Inflammatory macrophage treated with lipopolysaccharide for 1 hour (primary cell): Measurements from ENCODE around the gene GPATCH11.

Experiments used
- DNase-seq, 2 donors: peaks; one replicate each; pipeline ENCODE4 v3.0.0-alpha.2; 2020 to 2022

GPATCH11 gene

GRCh38 chr2:37109523-37109922 lies 25.2 kb downstream of the GPATCH11 start:
- no peak for DNase-seq

GRCh38 chr2:37110306-37111212 lies 26.2 kb downstream of the GPATCH11 start:
- DNase-seq = no peak

GRCh38 chr2:37111958-37112357 lies 27.6 kb downstream of the GPATCH11 start:
- no peak for DNase-seq

- no peak for DNase-seq
Observed at GRCh38 chr2:37117566-37117965, 33.2 kb downstream of the GPATCH11 start.

- DNase-seq = peak in 1 of 2 donors; percentile 25
Observed at GRCh38 chr2:37119157-37119556, 34.8 kb downstream of the GPATCH11 start.

- DNase-seq = no peak
Observed at GRCh38 chr2:37125416-37125815, 41.1 kb downstream of the GPATCH11 start.

GRCh38 chr2:37132914-37133313 lies 48.6 kb downstream of the GPATCH11 start:
- no peak for DNase-seq

GRCh38 chr2:37142546-37142945 lies 58.2 kb downstream of the GPATCH11 start:
- no peak for DNase-seq

- peak; percentile 27 to 34 for DNase-seq
Observed at GRCh38 chr2:37143974-37144373, 59.7 kb downstream of the GPATCH11 start.

- no peak for DNase-seq
Observed at GRCh38 chr2:37146062-37146461, 61.7 kb downstream of the GPATCH11 start.

GRCh38 chr2:37148325-37148724 lies 64.0 kb downstream of the GPATCH11 start:
- no peak for DNase-seq
